HG03565 (cell line): ENCODE results near the gene SLC25A52.
A peak's percentile ranks its signal among the peaks of the same experiment; 100 is the strongest.
"Not testable (repeated sequence)": the region's sequence is repeated elsewhere in the genome, so short reads cannot be mapped to it uniquely, and the experiment has no call there.

Source experiments
- ATAC-seq: cut with Tn5 transposase; IDR thresholded peaks from one replicate; pipeline ENCODE4 v1.9.1; 2021; ENCODE audit warnings: mild to moderate bottlenecking, moderate library complexity; ENCODE audit not compliant: unreplicated experiment

Gene SLC25A52, protein sequence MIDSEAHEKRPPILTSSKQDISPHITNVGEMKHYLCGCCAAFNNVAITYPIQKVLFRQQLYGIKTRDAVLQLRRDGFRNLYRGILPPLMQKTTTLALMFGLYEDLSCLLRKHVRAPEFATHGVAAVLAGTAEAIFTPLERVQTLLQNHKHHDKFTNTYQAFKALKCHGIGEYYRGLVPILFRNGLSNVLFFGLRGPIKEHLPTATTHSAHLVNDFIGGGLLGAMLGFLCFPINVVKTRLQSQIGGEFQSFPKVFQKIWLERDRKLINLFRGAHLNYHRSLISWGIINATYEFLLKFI

DNA sequence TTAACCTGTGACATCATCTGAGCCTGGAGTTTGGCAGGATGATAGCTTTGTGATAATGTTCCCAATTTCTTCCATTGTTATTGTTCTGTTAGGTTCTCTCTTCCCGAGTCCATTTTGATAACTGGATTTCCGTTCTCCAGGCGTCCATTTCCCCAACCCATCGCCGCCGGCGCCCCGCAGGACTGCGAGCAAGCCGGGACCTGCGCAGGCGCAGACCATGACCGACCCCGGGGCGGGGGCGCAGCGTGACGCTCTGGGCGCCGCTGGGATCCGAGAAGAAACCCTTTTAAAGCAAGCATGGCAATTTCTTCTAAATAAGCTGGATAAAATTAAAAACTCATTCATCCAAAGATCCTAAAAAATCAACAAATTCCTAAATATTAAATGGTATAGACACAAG is at the start of gene SLC25A52:
Gene SLC25A52, minus strand, starts transcription at position 186 of the 400 bp plus-strand sequence. CDS start 219 bp downstream, outside the sequence.
- no peak for ATAC-seq

DNA sequence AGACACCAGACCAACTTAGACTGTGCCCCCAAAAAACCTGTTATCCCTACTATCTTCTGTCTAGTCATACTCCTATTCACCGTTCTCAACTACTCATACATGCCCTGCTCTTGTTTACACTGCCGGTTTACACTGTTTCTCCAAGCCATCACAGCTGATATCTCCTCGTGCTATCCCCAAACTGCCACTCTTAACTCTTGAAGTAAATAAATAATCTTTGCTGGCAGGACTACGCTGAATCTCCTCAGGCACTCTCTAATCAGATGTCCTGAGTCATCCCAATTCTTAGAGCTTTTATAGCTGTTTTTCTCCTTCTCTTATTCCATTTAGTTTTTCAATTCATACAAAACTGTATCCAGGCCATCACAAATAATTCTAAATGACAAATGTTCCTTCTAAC is 48.4 kb upstream of the SLC25A52 start:
- not testable (repeated sequence) for ATAC-seq

DNA sequence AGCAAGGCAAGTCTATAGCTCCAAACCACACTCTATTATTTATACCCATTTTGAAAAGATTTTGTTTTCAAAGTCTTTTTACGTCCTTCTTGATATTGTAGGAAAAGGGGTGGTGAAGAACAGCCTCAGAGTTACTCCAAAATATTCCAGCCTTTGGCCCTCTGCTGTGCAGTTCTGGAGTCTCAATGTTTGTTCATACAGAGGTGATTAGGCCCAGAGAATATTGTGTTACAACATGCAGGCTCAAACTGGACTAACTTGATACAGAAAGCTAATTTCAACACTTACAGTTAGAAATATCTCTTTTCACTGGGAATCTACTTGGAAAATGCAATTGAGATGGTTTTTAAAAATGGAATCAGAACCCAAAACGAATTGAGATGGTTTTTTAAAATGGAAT is 40.4 kb upstream of the SLC25A52 start:
- no peak for ATAC-seq

DNA sequence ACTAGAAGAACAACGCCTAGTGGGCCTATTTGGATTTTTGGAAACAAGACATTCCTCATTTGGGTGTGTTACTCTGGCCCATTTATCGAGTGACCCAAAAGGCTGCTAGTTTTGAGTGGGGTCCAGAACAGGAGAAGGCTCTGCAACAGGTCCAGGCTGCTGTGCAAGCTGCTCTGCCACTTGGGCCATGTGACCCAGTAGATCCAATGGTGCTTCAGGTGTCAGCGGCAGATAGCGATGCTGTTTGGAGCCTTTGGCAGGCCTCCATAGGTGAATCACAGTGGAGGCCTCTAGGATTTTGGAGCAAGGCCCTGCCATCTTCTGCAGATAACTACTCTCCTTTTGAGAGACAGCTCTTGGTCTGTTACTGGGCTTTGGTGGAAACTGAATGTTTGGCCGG is 38.6 kb upstream of the SLC25A52 start:
- ATAC-seq, result not testable (repeated sequence)

DNA sequence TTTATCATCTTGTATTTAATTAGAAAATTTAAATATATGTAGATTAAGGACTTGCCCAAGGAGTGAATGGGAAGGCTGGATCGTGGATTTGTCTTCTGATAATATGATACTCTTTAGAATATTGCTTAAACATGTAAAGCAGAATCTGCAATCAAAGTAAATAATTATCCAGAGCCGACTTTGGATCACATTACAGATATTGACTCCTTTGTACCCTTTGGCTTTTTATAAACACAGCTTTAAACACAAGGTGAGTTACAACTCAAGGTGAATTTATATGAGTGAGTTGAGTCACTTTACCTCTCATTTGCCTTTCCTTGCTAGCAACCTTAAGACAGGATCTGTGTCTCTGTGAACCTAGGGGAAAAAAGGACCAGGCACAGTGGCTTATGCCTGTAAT is 37.7 kb upstream of the SLC25A52 start:
- no peak for ATAC-seq

DNA sequence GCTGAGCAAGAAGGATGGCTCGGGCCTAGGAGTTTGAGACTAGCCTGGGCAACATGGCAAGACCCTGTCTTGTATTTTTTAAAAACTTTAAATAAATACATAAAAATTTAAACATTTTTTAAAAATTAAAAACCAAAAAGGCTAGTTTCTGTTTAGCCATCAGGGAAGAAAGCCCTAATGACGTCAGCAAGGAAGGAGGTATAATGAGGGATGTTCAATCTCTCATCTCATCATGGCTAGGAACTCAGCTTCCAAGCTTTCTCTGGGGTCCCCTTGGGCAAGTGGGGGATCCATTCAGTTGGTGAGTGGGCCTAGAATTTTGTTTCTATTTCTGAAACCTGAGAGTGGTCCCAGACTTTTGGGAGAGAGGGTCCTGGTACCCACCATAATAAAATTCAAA is 35.1 kb upstream of the SLC25A52 start:
- ATAC-seq, result no peak

DNA sequence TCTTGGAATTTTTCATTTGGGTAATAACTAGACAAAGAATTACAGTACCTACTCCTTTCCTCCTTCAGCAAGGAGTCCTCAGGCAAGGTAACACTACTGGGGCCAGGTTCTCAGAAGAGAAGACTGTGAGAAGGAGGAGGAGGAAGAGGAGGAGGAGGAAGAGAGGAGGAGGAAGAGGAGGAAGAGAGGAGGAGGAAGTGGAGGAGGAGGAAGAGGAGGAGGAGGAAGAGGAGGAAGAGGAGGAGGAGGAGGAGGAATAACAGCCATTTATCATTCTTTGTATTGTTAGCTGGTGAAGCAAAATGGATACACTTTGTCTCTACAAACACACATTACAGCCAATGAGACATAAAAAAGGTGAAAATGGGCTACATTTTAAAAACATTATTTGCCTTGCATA is 32.9 kb upstream of the SLC25A52 start:
- no peak for ATAC-seq

DNA sequence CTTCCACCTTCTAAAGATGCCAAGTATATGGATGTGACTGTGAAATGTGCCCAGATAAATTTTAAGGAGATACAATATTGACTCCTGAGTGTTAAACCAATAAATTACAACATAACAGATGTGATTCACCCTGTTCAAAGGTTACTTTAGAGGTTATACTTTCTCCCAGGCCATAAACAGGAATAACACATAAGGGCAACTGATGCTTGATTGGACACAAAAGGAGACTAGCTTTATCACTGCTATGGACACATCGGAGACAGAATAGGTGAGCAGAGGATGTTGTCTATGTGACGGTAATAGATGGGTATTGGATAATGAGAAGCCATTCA is 31.9 kb upstream of the SLC25A52 start:
- no peak for ATAC-seq

DNA sequence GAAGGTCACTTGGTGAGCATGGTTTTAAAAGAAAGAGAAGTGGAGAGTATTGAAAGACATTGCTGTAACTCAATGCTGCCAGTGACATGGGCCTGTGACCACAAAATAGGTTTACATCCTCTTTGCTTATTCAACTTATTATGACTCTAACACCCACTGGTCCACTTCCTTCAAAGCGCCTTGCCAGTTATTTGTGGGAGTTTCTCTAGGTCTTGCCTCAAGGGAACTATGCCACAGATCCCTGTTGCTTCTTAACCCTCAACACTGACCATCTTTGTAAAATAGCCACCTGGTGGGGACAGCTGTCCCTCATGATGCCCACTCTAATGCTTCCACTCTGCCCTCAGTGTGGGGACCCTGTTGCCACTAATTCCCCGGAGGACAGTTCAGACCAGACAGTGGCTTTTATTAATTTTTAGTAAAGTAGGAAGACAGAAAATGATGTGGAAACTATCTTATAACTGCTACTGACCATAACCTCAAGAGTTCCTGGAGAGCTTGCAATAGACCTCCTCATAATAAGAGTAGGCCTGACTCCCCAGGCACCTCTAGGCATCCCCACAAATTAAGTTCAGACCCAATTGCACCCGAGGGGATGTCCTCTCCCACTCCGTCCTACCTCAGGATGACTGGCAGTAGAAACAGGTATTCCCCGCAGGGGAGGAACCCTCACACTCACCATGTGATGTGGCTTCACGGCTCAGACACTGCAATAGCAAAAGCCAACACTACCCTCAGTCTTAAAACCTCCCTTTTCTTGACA is 31.3 kb upstream of the SLC25A52 start:
- peak; percentile 94 for ATAC-seq

DNA sequence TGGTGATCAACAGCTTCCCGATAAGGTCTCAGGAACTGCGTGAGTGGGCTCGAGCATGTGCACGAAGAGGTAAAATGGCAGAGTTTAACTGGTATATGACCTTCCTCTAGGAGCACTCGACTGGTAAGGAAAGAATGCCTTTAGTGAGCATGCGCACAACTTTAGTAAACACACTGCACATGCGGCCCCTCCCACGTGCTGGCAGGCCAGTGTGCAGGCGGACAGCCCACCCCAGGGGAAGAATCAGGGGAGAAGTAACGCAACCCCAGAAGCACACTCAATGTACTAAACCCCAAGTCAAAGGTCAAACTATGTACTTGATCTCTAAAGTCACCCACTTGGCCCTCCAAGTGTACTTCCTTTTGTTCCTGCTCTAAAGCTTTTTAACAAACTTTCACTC is 28.7 kb upstream of the SLC25A52 start:
- no peak for ATAC-seq

DNA sequence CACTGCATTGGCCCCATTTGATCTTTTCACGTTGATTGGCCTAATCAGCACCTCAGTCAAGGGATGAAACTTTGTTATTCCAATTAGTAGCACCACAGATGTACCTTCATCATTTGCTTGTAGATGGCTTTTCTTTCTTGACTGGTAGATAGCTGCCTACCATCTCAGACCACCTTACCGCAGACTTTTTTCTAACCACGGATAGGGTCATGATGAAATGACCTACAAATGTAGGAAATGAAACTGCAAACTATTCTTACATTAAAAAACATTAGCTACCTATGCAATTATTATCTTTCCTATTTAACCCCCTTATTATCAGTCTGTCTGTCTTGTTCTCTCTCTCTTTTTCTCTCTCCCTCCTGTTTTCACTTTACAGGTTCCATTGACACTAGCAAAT is 22.4 kb upstream of the SLC25A52 start:
- ATAC-seq, result no peak

DNA sequence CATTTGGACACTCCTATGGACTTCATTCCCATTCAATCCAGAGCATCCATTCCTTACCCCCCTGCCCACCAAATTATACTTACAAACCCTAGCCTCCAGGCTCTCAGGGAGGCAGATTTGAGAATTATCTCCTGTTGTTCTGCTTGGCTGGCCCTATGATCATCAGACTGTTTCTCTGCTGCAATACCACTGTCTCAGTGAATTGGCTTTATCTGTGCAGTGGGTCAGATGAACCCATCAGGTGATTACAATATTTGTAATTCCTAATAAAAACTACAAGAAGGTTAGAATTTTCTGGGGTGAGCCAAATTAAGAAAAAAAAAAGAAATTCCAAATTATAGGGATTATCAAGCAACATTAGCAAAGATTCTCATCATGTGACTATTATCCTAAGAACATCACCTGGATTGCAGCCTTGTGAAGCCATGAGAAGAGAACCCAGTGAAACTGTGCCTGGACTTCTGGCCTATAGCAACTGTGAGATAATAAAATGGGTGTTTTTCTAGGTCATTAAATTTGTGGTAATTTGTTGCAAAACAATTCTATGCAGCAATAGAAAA is 17.8 kb upstream of the SLC25A52 start:
- ATAC-seq, result no peak

DNA sequence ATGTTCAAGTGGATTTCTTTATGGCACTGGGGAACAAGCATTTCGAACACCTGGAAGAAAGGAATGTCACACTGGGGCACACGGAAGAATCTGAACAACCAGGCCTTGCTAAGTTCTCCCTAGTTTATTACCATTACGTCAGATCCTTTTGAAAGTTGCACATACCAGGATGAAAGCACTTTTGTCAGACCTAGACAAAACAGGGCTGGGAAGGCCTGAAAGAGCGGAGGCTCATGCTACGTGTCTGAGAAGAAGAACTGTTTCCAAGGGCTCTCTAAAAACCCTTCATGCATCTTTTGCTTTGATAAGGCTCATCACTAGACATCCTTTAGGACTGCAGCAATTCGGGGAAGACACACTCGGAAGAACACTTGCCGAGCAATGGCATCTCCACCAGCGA is 15.4 kb upstream of the SLC25A52 start:
- ATAC-seq, result no peak

DNA sequence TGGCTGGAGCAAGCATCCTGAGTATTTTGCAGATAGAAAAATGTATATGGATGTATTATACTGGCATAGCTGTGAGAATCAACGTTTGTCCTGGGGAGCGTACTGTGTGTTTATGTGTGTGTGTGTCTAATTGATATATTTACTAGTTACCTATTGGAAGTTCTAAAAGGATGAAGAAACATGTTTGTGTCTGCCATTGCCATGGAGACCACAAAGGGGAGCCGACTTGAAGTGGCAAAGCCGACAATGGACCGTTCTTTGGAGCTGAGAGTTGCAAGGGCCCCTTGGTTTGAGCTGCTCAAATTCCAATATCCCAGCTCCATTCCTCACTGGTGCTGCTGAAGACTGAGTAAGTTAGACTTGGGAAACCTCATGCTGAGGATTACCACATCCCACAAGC is 14.3 kb upstream of the SLC25A52 start:
- ATAC-seq, result no peak

DNA sequence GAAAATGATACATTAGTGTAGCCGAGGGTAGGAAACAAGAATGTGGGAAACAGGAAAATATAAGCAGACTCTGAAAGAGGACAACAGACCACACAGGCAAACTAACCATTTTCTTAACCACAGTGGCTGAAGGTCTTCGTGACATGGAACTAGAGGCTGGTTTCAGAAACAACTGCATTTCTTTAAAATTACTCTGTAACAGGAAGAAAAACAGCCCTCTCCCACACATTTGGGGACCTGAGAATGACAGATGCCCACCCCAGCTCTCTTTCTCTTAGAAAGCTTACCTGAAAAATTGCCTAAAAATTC is 13.8 kb upstream of the SLC25A52 start:
- peak; percentile 71 for ATAC-seq

DNA sequence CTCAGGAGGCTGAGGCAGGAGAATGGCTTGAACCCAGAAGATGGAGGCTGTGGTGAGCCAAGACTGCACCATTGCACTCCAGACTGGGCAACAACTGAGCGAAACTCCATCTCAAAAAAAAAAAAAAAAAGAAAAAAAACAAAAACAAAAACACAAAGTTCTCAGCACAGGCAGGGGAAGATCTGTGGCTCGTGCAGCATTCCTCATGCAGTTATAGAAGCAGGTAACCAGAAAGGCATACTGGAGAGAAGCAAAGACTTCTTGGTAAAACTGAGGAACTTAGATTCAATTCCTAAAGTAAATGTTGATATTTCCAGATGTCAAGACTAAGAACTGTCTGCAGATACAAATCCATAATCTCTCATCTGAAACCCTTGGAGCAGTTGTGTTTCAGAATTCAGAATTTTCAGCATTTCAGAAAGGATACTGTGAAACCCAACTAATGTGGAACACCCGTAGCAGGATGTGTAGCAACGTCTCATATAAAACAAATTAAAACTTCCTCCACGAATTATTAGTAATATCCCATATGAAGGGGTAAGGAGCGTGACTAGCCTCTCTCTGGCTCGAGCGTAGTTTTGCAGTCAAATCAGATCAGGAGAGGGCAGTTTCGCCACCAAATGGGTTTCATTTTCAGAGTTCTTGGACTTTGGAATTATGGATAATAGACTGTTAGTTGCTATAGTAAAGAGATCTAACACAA is 13.2 kb upstream of the SLC25A52 start:
- peak; percentile 51 for ATAC-seq

DNA sequence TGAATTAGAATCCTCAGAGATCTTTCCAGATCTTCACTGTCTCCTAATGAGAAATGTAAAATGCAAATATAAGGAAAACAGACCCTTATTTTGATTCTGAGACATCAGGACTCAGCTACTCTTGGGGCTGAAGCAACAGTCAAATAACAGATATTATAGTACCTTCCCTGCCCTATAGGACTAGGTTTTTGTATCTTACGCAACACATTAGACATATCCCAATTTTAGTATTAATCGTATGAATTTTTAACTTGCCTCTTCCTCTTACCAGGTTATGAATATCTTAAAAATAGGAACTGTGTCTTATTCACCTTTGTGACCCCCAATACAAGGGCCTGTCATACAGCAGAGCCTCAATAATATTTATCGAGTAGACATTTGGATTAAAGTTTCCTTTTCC is 12.0 kb upstream of the SLC25A52 start:
- ATAC-seq, result no peak

DNA sequence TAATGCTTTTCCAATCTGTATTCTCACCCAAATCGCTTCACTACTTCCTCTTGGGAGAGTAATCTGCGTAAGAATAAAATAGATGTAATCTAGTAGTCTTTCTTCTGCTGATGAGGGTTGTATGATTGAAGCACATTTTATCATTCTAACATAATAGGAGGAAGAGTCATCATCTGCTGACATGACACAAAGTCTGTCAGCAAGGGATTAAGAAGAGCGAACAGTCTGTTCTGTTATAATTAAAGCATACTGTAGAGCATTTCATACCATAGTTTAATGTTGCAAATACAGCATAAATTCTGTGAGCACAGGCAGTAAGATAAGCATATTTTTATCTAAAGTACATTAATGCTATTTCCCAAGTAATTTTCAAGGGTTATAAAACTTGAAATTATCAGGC is 10.4 kb downstream of the SLC25A52 start:
- ATAC-seq, result no peak

DNA sequence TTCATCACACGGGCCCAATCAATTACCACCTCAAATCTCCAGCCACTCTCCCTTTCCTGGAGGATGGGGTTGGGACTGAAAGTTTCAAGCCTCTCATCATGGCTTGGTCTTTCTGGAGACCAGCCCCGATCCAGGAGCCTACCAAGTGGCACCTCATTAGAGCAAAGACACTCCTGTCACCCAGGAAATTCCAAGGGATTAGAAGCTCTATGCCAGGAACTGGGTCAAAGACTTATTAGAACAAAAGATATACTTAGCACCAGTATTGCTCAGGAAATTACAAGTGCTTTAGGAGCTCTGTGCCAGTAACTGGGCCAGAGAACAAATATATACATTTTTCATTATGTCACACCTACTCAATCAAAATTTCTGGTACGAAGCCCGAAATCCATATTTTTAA is 14.3 kb downstream of the SLC25A52 start:
- no peak for ATAC-seq

DNA sequence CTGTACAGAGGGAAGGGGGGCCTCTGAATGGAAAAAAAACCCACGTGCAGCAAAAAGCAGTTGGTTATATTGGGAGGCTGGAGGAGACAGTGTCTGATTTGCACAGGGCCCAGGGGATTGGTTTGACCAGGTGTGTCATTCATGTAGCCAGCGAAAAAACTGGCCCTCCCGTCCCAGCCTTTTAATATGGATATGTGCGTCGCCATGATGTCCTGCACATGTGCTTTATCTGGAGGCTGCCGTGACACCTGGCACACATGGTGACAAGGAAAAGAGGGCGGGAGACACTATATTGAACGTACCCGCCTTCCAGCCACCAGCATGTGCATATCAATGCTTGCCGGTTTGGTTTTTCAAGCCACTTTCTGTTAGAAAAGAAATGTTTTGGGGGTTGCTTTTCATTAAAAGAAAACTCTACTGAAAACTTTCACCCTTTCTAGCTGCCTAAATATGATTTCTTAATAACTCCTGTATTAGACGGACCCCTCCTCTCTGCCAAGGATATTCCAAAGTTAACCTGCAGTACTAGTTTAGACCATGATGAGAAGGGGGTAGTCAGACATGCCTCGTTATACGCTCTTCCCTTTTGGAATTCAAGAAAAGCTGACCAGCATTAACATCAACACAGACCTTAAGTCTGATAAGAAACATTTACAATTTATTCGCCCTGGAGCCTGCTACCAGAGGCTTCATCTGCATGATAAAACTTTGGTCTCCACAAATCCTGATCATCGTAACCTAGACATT is 16.2 kb downstream of the SLC25A52 start:
- no peak for ATAC-seq

DNA sequence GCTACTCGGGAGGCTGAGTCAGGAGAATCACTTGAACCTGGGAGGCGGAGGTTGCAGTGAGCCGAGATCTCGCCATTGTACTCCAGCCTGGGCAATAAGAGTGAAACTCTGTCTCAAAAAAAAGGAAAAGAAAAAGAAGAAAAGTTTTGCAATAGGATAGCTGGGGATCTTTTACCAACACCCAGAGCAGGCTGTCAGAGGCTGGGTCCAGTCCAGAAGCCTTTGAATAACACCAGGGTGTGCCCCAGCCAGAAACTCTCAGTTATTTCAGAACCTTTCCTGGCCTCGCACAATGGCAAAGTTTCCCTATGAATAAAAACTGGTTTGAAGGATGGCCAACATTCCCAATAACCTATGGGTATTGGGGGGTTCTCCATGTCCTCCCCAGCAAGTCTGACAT is 17.1 kb downstream of the SLC25A52 start:
- ATAC-seq, result not testable (repeated sequence)
